GF-D8 (cell line): ENCODE data around the gene STT3B.
"Not testable (repeated sequence)": the region's sequence is repeated elsewhere in the genome, so short reads cannot be mapped to it uniquely, and the experiment has no call there.

Experiments used
- DNase-seq: peaks from one replicate; lab custom pipeline; 2025; lab: John Stamatoyannopoulos, UW

The STT3B gene

GRCh38 chr3:31605333-31605732, 72.6 kb downstream of the STT3B start:
- DNase-seq: not testable (repeated sequence)

- DNase-seq: no peak
Observed at GRCh38 chr3:31606453-31606852, 73.7 kb downstream of the STT3B start.

GRCh38 chr3:31610700-31611275, 78.1 kb downstream of the STT3B start:
- DNase-seq: no peak

GRCh38 chr3:31613177-31613576, 80.5 kb downstream of the STT3B start:
- DNase-seq: no peak

- no peak for DNase-seq
Observed at GRCh38 chr3:31613654-31614053, 80.9 kb downstream of the STT3B start.

GRCh38 chr3:31614162-31614921, 81.6 kb downstream of the STT3B start:
- no peak for DNase-seq

- DNase-seq: no peak
Observed at GRCh38 chr3:31615071-31615875, 82.5 kb downstream of the STT3B start.

- no peak for DNase-seq
Observed at GRCh38 chr3:31616711-31617110, 84.0 kb downstream of the STT3B start.

- DNase-seq: no peak
Observed at GRCh38 chr3:31620656-31621055, 87.9 kb downstream of the STT3B start.

GRCh38 chr3:31621314-31621713, 88.6 kb downstream of the STT3B start:
- no peak for DNase-seq

- DNase-seq: no peak
Observed at GRCh38 chr3:31622636-31623288, 90.0 kb downstream of the STT3B start.

- DNase-seq: no peak
Observed at GRCh38 chr3:31624083-31624709, 91.5 kb downstream of the STT3B start.

GRCh38 chr3:31625358-31625757, 92.6 kb downstream of the STT3B start:
- no peak for DNase-seq

- DNase-seq: no peak
Observed at GRCh38 chr3:31629054-31629453, 96.3 kb downstream of the STT3B start.

GRCh38 chr3:31634476-31634875, 101.8 kb downstream of the STT3B start:
- no peak for DNase-seq

- DNase-seq: no peak
Observed at GRCh38 chr3:31635545-31635944, 102.8 kb downstream of the STT3B start.

GRCh38 chr3:31636049-31636448, 103.3 kb downstream of the STT3B start:
- no peak for DNase-seq

GRCh38 chr3:31636694-31637442, 104.1 kb downstream of the STT3B start:
- no peak for DNase-seq

GRCh38 chr3:31639828-31640227, 107.1 kb downstream of the STT3B start:
- DNase-seq: no peak

GRCh38 chr3:31645256-31645655, 112.5 kb downstream of the STT3B start:
- DNase-seq: no peak

- no peak for DNase-seq
Observed at GRCh38 chr3:31648286-31648968, 115.7 kb downstream of the STT3B start.
